ENCODE results near the gene RNF168. TPM values are rescaled to one million over a fixed set of nuclear protein-coding genes. Genes with fewer than 3 reads are reported as not detected.

Gene RNF168
- total and polyA plus RNA-seq, 2 donors (not counting 1 experiment from before 2014, with no cell fraction given), result 3.4 to 42.7 TPM

DNA sequence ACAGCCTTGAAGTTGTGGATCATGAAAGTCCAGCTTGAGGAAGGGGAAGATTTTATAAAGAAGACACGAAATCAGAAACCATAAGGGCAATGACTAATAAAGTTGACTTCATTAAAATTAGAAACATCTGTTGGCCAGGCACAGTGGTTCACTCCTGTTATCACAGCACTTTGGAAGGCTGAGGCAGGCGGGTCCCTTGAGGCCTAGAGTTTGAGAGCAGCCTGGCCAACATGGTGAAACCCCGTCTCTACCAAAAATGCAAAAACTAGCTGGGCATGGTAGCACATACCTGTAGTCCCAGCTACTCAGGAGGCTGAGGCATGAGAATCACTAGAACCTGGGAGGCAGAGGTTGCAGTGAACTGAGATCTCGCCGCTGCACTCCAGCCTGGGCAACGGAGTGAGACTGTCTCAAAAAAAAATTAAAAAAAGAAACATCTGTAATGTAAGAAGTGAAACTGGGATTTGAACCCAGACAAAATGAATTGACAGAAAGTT is 63.5 kb downstream of the RNF168 start:
- ChIA-PET CTCF (no interaction called here), POLR2A (interaction anchor here (1.0 kb wide), 1 partner anchor 18 kb away, joined by 8 read pairs; no protein-coding TSS in a partner anchor)
- Mint-ChIP-seq H3K27ac (no peak overlapping the region), H3K4me3 (no peak overlapping the region), H3K4me1 (peaks cover 19% of the 10 kb centered on the region), H3K9me3 (ENCODE audit: insufficient read depth) (no peaks in the 10 kb centered on the region), H3K27me3 (no peaks in the 10 kb centered on the region)
- Histone ChIP-seq H3K27ac (ENCODE audit: low read length in 2 of 2) (no peak overlapping the region), H3K79me2 (ENCODE audit: control insufficient read depth, insufficient read depth, low read length) (no peaks in the 10 kb centered on the region), H4K20me1 (ENCODE audit: control insufficient read depth, insufficient read depth, low read length, poor library complexity, severe bottlenecking) (no peaks in the 10 kb centered on the region), H3K9ac (ENCODE audit: low read length) (no peak overlapping the region), H3K36me3 (replicated peaks in 1 of 2; ENCODE audit: control extremely low read depth in 1 of 2, control insufficient read depth in 1 of 2, extremely low read depth in 1 of 2, insufficient read depth in 2 of 2, low read length in 1 of 2) (no peaks in the 10 kb centered on the region), H3K4me2 (replicated peaks; ENCODE audit: low read depth, low read length, poor library complexity, severe bottlenecking) (no peak overlapping the region), H3K4me1 (ENCODE audit: control insufficient read depth in 2 of 2, insufficient read depth in 2 of 2, low read length in 2 of 2) (no peaks in the 10 kb centered on the region), H2AFZ (ENCODE audit: insufficient read depth, low read depth, low read length, poor library complexity, severe bottlenecking) (no peak overlapping the region), H3K27me3 (replicated peaks in 1 of 4; ENCODE audit: control extremely low read depth in 1 of 4, control insufficient read depth in 3 of 4, insufficient read depth in 4 of 4, low read length in 3 of 4) (no peaks in the 10 kb centered on the region), H3K9me3 (ENCODE audit: control extremely low read depth in 1 of 3, control insufficient read depth in 2 of 3, insufficient read depth in 1 of 3, low read length in 2 of 3) (no peaks in the 10 kb centered on the region), H3K4me3 (ENCODE audit: control extremely low read depth in 1 of 5, extremely low read depth in 1 of 5, insufficient read depth in 1 of 5, low read depth in 2 of 5, low read length in 4 of 5) (no peak overlapping the region)
- no peak for TF ChIP-seq EZH2 (IDR thresholded peaks at IDR 0.05; ENCODE audit: borderline replicate concordance, insufficient read depth, low read depth, low read length, poor library complexity, severe bottlenecking)
- TF ChIP-seq, protein P1, sequence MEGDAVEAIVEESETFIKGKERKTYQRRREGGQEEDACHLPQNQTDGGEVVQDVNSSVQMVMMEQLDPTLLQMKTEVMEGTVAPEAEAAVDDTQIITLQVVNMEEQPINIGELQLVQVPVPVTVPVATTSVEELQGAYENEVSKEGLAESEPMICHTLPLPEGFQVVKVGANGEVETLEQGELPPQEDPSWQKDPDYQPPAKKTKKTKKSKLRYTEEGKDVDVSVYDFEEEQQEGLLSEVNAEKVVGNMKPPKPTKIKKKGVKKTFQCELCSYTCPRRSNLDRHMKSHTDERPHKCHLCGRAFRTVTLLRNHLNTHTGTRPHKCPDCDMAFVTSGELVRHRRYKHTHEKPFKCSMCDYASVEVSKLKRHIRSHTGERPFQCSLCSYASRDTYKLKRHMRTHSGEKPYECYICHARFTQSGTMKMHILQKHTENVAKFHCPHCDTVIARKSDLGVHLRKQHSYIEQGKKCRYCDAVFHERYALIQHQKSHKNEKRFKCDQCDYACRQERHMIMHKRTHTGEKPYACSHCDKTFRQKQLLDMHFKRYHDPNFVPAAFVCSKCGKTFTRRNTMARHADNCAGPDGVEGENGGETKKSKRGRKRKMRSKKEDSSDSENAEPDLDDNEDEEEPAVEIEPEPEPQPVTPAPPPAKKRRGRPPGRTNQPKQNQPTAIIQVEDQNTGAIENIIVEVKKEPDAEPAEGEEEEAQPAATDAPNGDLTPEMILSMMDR (IDR thresholded peaks at IDR 0.05), result no peak
- intact Hi-C loops (cut with micrococcal nuclease), result no loop called here
- ATAC-seq (ENCODE audit: low read depth) (no peak), DNase-seq (no peak)
- 68% methylated on average over 2 of the region's 6 CpGs for WGBS (ENCODE audit: insufficient coverage)

DNA sequence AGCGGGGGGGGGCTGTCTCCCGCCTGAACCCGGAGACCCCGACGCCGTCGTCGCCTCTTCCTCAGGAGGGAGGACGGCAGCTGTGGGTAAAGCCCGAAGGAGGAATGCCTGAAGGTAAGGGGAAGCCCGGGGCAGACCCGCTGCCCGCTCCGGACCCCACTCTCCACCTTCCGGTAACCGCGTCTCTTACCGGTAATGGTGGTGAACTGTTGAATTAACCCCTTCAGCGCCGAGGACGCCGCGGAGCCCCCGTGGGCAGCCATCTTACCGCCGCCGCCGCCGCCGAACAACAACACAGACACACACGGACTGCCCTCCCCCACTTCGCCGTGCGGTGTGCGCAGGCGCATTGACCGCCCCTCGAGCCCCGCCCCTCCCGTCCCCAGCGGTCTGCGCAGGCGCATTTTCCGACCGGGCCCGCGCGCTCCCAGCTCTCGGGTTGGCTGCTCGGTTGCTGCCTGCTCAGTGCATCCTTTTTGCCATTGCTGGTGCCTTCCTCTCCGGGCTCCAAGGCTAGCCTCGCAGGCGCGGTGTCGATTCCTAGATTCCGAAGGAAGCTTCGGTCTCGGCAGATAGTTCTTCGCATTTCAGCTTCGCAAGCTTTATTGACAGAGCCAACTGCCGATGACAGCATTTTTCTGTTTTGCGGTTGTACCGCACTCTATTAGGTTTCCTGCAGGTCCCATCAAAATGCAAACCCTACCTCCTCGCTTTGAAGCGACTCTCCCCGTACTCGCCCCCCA is 71.3 kb downstream of the RNF168 start, which contains the start of gene UBXN7:
UBXN7 (minus strand) TSS at position 291 of the 743 bp plus-strand sequence; CDS start at position 263, 28 bp downstream.
- POLR2A ChIA-PET, result interaction anchor here (0.5 to 0.7 kb wide), 4 partner anchors 74 to 253 kb away, joined by 3 to 4 read pairs (median 3); no protein-coding TSS in a partner anchor
- TF ChIP-seq, protein P1 (IDR thresholded peaks at IDR 0.05), result no peak
- TF ChIP-seq EZH2 (IDR thresholded peaks at IDR 0.05; ENCODE audit: borderline replicate concordance, insufficient read depth, low read depth, low read length, poor library complexity, severe bottlenecking), result no peak
- Histone ChIP-seq H3K9me3 (ENCODE audit: control extremely low read depth in 1 of 3, control insufficient read depth in 2 of 3, insufficient read depth in 1 of 3, low read length in 2 of 3) (no peaks in the 10 kb centered on the region), H3K4me3 (ENCODE audit: control extremely low read depth in 1 of 5, extremely low read depth in 1 of 5, insufficient read depth in 1 of 5, low read depth in 2 of 5, low read length in 4 of 5) (peak within 1 kb of the TSS; percentile 77 to 100 (median 93)), H3K27me3 (replicated peaks in 1 of 4; ENCODE audit: control extremely low read depth in 1 of 4, control insufficient read depth in 3 of 4, insufficient read depth in 4 of 4, low read length in 3 of 4) (no peaks in the 10 kb centered on the region), H2AFZ (ENCODE audit: insufficient read depth, low read depth, low read length, poor library complexity, severe bottlenecking) (peak within 1 kb of the TSS; percentile 97), H3K27ac (ENCODE audit: low read length in 2 of 2) (peak within 1 kb of the TSS; percentile 88 to 90), H3K4me2 (replicated peaks; ENCODE audit: low read depth, low read length, poor library complexity, severe bottlenecking) (peak within 1 kb of the TSS; percentile 93), H3K36me3 (replicated peaks in 1 of 2; ENCODE audit: control extremely low read depth in 1 of 2, control insufficient read depth in 1 of 2, extremely low read depth in 1 of 2, insufficient read depth in 2 of 2, low read length in 1 of 2) (peaks cover 0 to 4% of the 10 kb centered on the region in 2 experiments), H3K4me1 (ENCODE audit: control insufficient read depth in 2 of 2, insufficient read depth in 2 of 2, low read length in 2 of 2) (peaks cover 7 to 19% of the 10 kb centered on the region in 2 donors), H3K9ac (ENCODE audit: low read length) (peak within 1 kb of the TSS; percentile 81), H4K20me1 (ENCODE audit: control insufficient read depth, insufficient read depth, low read length, poor library complexity, severe bottlenecking) (peaks cover 20% of the 10 kb centered on the region), H3K79me2 (ENCODE audit: control insufficient read depth, insufficient read depth, low read length) (peaks cover 59% of the 10 kb centered on the region)
- peak within 1 kb of the TSS; percentile 75 for H3K4me3 Mint-ChIP-seq
- intact Hi-C loops (cut with micrococcal nuclease), result loop anchor here (1.0 to 5.0 kb wide), 3 partner anchors 114 to 350 kb away; partner anchors contain the start of genes DYNLT2B, FBXO45, TFRC and WDR53
- no peaks in the 10 kb centered on the region for H3K27me3 Mint-ChIP-seq
- CTCF ChIA-PET, result no interaction called here
- peaks cover 20% of the 10 kb centered on the region for H3K4me1 Mint-ChIP-seq
- peak; percentile 97 for DNase-seq
- no peaks in the 10 kb centered on the region for H3K9me3 Mint-ChIP-seq (ENCODE audit: insufficient read depth)
- under 1% methylated on average over 57 of the region's 67 CpGs for WGBS (ENCODE audit: insufficient coverage)
- peak within 1 kb of the TSS; percentile 69 for H3K27ac Mint-ChIP-seq
- ATAC-seq (ENCODE audit: low read depth), result peak; percentile 84

Data from B cell (primary cell).